ENCODE measurements around the gene CACNG1.

Gene CACNG1

DNA sequence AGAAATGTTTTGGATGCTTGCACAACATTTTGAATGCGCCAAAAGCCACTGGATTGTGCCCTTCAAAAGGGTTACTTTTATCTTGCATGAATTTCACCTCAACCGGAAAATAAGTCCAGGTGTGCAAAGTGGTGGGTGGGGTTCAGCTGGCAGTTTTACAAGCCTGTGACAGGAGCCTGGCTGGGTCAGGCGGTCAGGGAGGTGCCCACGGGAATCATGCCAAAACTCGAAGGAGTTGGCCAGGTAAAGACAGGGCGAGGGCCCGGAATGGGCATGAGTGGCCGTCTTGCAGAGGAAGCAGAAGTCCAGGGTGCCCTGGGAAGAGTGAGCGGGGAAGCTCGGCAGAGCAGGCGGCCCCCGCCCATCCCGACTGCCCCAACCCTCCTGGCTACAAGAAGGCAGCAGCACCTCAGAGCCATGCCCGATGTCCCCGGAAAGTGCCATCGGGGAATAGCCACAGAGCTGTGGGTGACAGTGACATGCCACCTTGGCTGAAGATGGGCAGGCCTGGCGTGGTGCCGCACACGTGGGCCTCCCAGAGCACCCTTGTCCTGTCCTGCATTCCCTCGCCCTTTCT lies 19.1 kb upstream of the CACNG1 start:
- Histone ChIP-seq H3K4me3 (replicated peaks; ENCODE audit: low read depth, low read length) (no peak overlapping the region), H3K27me3 (replicated peaks; ENCODE audit: control insufficient read depth, insufficient read depth, low read length) (no peaks in the 10 kb centered on the region; the same call in 1 of the 2 replicates), H3K36me3 (ENCODE audit: control insufficient read depth, insufficient read depth, low read length) (no peaks in the 10 kb centered on the region)
- TF ChIP-seq, protein P1, sequence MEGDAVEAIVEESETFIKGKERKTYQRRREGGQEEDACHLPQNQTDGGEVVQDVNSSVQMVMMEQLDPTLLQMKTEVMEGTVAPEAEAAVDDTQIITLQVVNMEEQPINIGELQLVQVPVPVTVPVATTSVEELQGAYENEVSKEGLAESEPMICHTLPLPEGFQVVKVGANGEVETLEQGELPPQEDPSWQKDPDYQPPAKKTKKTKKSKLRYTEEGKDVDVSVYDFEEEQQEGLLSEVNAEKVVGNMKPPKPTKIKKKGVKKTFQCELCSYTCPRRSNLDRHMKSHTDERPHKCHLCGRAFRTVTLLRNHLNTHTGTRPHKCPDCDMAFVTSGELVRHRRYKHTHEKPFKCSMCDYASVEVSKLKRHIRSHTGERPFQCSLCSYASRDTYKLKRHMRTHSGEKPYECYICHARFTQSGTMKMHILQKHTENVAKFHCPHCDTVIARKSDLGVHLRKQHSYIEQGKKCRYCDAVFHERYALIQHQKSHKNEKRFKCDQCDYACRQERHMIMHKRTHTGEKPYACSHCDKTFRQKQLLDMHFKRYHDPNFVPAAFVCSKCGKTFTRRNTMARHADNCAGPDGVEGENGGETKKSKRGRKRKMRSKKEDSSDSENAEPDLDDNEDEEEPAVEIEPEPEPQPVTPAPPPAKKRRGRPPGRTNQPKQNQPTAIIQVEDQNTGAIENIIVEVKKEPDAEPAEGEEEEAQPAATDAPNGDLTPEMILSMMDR (IDR thresholded peaks at IDR 0.05; ENCODE audit: insufficient read depth, low read length, poor library complexity, severe bottlenecking): no peak
- no peak for DNase-seq (ENCODE audit: extremely low read depth, insufficient read length)

DNA sequence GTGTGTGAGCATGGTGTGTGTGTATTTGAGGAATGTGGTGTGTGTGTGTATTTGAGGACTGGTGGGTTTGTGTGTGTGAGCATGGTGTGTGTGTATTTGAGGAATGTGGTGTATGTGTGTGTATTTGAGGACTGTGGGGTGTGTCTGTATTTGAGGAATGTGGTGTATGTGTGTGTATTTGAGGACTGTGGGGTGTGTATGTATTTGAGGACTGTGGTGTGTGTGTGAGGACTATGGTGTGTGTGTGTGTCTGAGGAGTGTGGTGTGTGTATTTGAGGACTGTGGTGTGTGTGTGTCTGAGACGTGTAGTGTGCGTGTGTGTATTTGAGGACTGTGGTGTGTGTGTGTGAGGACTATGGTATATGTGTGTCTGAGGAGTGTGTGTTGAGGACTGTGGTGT lies 18.0 kb upstream of the CACNG1 start:
- Histone ChIP-seq H3K27me3 (replicated peaks; ENCODE audit: control insufficient read depth, insufficient read depth, low read length) (no peaks in the 10 kb centered on the region; the same call in 1 of the 2 replicates), H3K36me3 (ENCODE audit: control insufficient read depth, insufficient read depth, low read length) (no peaks in the 10 kb centered on the region), H3K4me3 (replicated peaks; ENCODE audit: low read depth, low read length) (no peak overlapping the region)
- TF ChIP-seq, protein P1 (IDR thresholded peaks at IDR 0.05; ENCODE audit: insufficient read depth, low read length, poor library complexity, severe bottlenecking): no peak
- DNase-seq (ENCODE audit: extremely low read depth, insufficient read length): no peak

DNA sequence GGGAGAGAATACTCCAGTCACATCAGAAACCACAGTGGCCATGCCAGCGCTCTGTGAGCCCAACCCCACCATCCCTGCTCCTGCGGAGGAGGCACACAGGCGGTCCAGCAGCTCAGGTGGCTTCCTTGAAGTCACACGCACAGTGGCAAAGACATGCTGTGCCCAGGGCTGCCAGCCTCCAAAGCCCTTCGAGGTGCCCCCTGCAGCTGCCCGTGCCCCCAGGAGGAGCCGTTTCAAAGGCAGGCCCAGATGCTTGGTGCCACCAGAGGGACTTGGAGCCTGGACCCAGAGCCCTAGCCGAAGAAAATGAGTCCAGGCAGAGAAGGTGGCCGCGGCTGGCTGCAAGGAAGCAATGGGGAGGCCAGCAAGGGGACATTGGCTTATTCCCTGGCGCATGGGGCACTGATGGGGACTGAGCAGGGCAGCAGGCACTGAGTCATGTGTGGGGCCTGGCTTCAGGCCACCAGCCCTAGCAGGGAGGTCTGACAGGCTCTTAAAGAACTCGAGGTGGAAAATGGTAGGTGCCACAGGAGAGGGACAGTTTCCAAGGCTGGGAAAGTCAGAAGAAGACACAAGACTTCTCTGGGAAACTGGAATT lies 17.2 kb upstream of the CACNG1 start:
- Histone ChIP-seq H3K36me3 (ENCODE audit: control insufficient read depth, insufficient read depth, low read length) (no peaks in the 10 kb centered on the region), H3K4me3 (replicated peaks; ENCODE audit: low read depth, low read length) (no peak overlapping the region), H3K27me3 (replicated peaks; ENCODE audit: control insufficient read depth, insufficient read depth, low read length) (no peaks in the 10 kb centered on the region; the same call in 1 of the 2 replicates)
- no peak for DNase-seq (ENCODE audit: extremely low read depth, insufficient read length)
- TF ChIP-seq, protein P1 (IDR thresholded peaks at IDR 0.05; ENCODE audit: insufficient read depth, low read length, poor library complexity, severe bottlenecking): no peak

DNA sequence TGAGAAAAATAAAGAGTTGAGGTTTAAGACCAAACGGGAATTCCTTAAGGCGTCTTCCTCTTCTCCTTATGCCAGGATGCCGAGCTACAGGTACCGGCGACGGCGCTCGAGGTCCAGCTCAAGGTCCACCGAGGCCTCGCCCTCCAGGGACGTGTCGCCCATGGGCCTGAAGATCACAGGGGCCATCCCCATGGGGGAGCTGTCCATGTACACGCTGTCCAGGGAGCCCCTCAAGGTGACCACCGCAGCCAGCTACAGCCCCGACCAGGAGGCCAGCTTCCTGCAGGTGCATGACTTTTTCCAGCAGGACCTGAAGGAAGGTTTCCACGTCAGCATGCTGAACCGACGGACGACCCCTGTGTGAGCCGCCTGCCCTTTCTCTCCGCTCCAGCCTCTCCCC lies 13.7 kb upstream of the CACNG1 start:
- no peaks in the 10 kb centered on the region for H3K36me3 ChIP-seq (ENCODE audit: control insufficient read depth, insufficient read depth, low read length)
- TF ChIP-seq, protein P1 (IDR thresholded peaks at IDR 0.05; ENCODE audit: insufficient read depth, low read length, poor library complexity, severe bottlenecking): no peak

DNA sequence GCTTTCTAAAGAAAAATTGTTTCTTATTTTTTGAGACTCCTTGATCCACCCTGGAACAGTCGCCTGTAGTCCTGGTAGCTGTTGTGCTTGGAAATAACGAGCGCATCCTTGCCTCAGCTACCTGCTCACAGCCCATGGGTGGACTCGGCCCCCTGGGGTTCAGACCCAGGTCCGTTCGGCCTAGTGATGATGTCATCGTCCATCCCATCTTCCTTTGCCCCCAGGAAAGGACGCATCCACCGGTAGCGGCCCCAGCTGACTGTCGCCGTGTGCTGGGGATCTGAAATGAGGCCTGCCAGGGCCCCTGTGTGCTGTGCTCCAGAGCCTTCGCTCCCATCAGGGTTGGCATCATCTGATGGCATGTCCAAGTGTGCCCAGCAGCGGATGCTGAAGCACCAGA lies 12.0 kb upstream of the CACNG1 start:
- Histone ChIP-seq H3K27me3 (replicated peaks; ENCODE audit: control insufficient read depth, insufficient read depth, low read length) (no peaks in the 10 kb centered on the region), H3K4me3 (replicated peaks; ENCODE audit: low read depth, low read length) (no peak overlapping the region), H3K36me3 (ENCODE audit: control insufficient read depth, insufficient read depth, low read length) (no peaks in the 10 kb centered on the region)
- no peak for DNase-seq (ENCODE audit: extremely low read depth, insufficient read length)
- TF ChIP-seq, protein P1 (IDR thresholded peaks at IDR 0.05; ENCODE audit: insufficient read depth, low read length, poor library complexity, severe bottlenecking): no peak

More for the DNA sequence above, 13.7 kb upstream of the CACNG1 start:
- no peaks in the 10 kb centered on the region for H3K27me3 ChIP-seq (replicated peaks; ENCODE audit: control insufficient read depth, insufficient read depth, low read length)
- no peak overlapping the region for H3K4me3 ChIP-seq (replicated peaks; ENCODE audit: low read depth, low read length)
- DNase-seq (ENCODE audit: extremely low read depth, insufficient read length): no peak

Measured in GM06990 (cell line).